GM19328 (cell line): ENCODE results near the gene ABRAXAS1.

Experiments used
- ATAC-seq: cut with Tn5 transposase; IDR thresholded peaks from one replicate; pipeline ENCODE4 v1.9.1; 2021; ENCODE audit warnings: mild to moderate bottlenecking, moderate library complexity; ENCODE audit not compliant: unreplicated experiment

Gene ABRAXAS1

GRCh38 chr4:83454686-83455085 is 30.2 kb downstream of the ABRAXAS1 start:
- ATAC-seq: no peak

- no peak for ATAC-seq
Observed at GRCh38 chr4:83449009-83449408, 35.9 kb downstream of the ABRAXAS1 start.

- ATAC-seq: no peak
Observed at GRCh38 chr4:83440899-83441298, 44.0 kb downstream of the ABRAXAS1 start.

- ATAC-seq: no peak
Observed at GRCh38 chr4:83440148-83440814, 44.6 kb downstream of the ABRAXAS1 start.

GRCh38 chr4:83438719-83439118 is 46.2 kb downstream of the ABRAXAS1 start:
- no peak for ATAC-seq

- ATAC-seq: no peak
Observed at GRCh38 chr4:83436680-83437079, 48.2 kb downstream of the ABRAXAS1 start.

GRCh38 chr4:83431200-83431599 is 53.7 kb downstream of the ABRAXAS1 start:
- no peak for ATAC-seq

- no peak for ATAC-seq
Observed at GRCh38 chr4:83418211-83418610, 66.7 kb downstream of the ABRAXAS1 start.

GRCh38 chr4:83417566-83417965 is 67.3 kb downstream of the ABRAXAS1 start:
- ATAC-seq: no peak

GRCh38 chr4:83413676-83414075 is 71.2 kb downstream of the ABRAXAS1 start:
- no peak for ATAC-seq
